Uterus (tissue), 4 donors: ENCODE results near the gene EIF3B. TPM values are rescaled to one million over a fixed set of nuclear protein-coding genes. Genes with fewer than 3 reads are reported as not detected.

ENCODE experiments used
- DNase-seq, 2 donors: peaks; one replicate each; pipeline ENCODE4 v3.0.0-alpha.2; 2019 to 2020
- H3K27ac ChIP-seq, 2 donors: fragments of 200-600 bp; sonication (generic); 1 replicate in 1 of 2; 2 replicates in 1 of 2; pipeline ENCODE4 v1.5.1; 2016 to 2018
- H3K27me3 ChIP-seq, 2 donors: fragments of 200-600 bp; sonication (generic); one replicate each; pipeline ENCODE4 v1.5.1; 2018 to 2019; ENCODE audit warnings: control low read depth in 1 of 2
- H3K36me3 ChIP-seq, 2 donors: fragments of 200-600 bp; sonication (generic); one replicate each; pipeline ENCODE4 v1.5.1; 2019; ENCODE audit warnings: control low read depth in 1 of 2
- H3K4me1 ChIP-seq, 2 donors: fragments of 200-600 bp; sonication (generic); one replicate each; pipeline ENCODE4 v1.5.1; 2018 to 2019; ENCODE audit warnings: control low read depth in 1 of 2
- H3K4me3 ChIP-seq, 2 donors: fragments of 200-600 bp; sonication (generic); 1 replicate in 1 of 2; 2 replicates in 1 of 2; pipeline ENCODE4 v1.5.1; 2018 to 2019; ENCODE audit warnings: mild to moderate bottlenecking in 1 of 2
- H3K9me3 ChIP-seq, 2 donors: fragments of 200-600 bp; sonication (generic); one replicate each; pipeline ENCODE4 v1.5.1; 2019; ENCODE audit warnings: control low read depth in 1 of 2
- POLR2A ChIP-seq, 2 donors: fragments of 450-650 bp; IDR thresholded peaks; one replicate each; pipeline ENCODE4 v1.6.1; 2016; ENCODE audit warnings: antibody characterized with exemption in 2 of 2, mild to moderate bottlenecking in 1 of 2, moderate library complexity in 1 of 2
- intact Hi-C: fragments of 100-400 bp; cut with DNase I; formaldehyde crosslinking; loops from one replicate; pipeline ENCODE4 v1.15.1; 2023; ENCODE audit warnings: low total_unique reads
- total RNA-seq, 4 donors: library from RNA; depleted of rRNA in 3 of 4; stranded (reverse); fragments of >200 nt in 3 of 4; gene quantifications; one replicate each; pipeline versions ENCODE4 v1.1.0 to v1.2.4, GENCODE V29; 2014 to 2023
- TF ChIP-seq, protein P1 (sequence below), 4 experiments: fragments of 200-600 bp in 2 of 4; fragments of 450-650 bp in 2 of 4; sonication (generic) in 2 of 4; IDR thresholded peaks; one replicate each; pipeline ENCODE4 v1.5.1; 2016 to 2019; ENCODE audit warnings: antibody characterized with exemption in 4 of 4, mild to moderate bottlenecking in 2 of 4, moderate library complexity in 1 of 4
- donor health status: DM: yes; HTN: yes; CAD: no.

The EIF3B gene
- total RNA-seq, 4 donors from 2014 or later: 67.6 to 155 (median 95.2) TPM

DNA sequence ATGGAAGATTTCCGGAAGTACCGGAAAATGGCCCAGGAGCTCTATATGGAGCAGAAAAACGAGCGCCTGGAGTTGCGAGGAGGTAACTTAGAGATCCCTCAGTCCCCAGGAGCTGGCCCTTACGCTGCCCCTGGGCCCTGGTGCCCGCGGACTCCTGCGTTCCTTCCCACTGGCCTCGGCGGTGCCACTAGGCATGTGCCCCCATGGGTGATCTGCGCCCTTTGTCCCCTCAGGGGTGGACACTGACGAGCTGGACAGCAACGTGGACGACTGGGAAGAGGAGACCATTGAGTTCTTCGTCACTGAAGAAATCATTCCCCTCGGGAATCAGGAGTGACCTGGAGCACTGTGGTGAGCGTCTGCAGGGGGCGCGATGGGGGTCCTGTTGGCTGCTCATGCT is 24.5 kb downstream of the EIF3B start:
- H3K4me1 ChIP-seq: no peaks in the 10 kb centered on the region
- DNase-seq: no peak
- no peaks in the 10 kb centered on the region for H3K27me3 ChIP-seq
- H3K27ac ChIP-seq: no peak overlapping the region
- no peak for TF ChIP-seq POLR2A (IDR thresholded peaks at IDR 0.05)
- TF ChIP-seq, protein P1, sequence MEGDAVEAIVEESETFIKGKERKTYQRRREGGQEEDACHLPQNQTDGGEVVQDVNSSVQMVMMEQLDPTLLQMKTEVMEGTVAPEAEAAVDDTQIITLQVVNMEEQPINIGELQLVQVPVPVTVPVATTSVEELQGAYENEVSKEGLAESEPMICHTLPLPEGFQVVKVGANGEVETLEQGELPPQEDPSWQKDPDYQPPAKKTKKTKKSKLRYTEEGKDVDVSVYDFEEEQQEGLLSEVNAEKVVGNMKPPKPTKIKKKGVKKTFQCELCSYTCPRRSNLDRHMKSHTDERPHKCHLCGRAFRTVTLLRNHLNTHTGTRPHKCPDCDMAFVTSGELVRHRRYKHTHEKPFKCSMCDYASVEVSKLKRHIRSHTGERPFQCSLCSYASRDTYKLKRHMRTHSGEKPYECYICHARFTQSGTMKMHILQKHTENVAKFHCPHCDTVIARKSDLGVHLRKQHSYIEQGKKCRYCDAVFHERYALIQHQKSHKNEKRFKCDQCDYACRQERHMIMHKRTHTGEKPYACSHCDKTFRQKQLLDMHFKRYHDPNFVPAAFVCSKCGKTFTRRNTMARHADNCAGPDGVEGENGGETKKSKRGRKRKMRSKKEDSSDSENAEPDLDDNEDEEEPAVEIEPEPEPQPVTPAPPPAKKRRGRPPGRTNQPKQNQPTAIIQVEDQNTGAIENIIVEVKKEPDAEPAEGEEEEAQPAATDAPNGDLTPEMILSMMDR (IDR thresholded peaks at IDR 0.05): no peak
- intact Hi-C loops: no loop called here
- no peaks in the 10 kb centered on the region for H3K36me3 ChIP-seq
- no peaks in the 10 kb centered on the region for H3K9me3 ChIP-seq
- H3K4me3 ChIP-seq: no peak overlapping the region

DNA sequence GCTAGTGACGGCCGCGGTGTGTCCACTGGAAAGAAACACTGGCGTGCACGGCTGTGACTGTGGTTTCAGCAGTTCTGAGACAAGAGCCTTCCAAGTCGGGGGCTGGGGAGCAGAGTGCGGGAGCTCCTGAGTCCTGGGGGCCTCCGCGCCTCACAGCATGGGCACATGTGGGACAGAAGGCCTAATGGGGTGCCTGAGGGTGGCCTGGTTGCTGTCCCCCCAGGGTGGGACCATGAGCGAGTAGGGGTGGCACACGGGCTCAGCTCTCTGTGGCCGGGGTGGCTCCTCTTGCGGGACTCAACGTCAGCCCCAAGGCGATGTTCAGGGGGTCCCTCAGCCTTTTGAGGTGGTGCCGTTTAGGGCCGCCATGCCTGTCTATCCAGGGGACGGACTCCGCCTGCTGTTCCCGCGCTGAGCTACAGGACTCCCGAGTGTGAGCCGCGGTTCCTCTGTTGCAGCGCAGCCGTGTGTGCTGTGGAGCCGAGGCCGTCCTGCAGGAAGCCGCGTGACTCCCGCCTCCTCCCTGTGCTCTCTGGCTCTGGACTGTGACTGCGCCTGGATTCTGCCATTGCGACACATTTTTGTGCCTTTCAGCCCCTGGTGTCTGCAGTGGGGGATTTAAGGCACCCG is 25.3 kb downstream of the EIF3B start:
- Histone ChIP-seq H3K36me3 (no peaks in the 10 kb centered on the region), H3K27ac (no peak overlapping the region), H3K4me1 (no peaks in the 10 kb centered on the region), H3K27me3 (no peaks in the 10 kb centered on the region), H3K9me3 (no peaks in the 10 kb centered on the region), H3K4me3 (no peak overlapping the region)
- intact Hi-C loops: no loop called here
- DNase-seq: no peak
- TF ChIP-seq, protein P1 (IDR thresholded peaks at IDR 0.05): no peak

- Histone ChIP-seq H3K4me1 (no peaks in the 10 kb centered on the region), H3K4me3 (no peak overlapping the region), H3K36me3 (no peaks in the 10 kb centered on the region), H3K27ac (no peak overlapping the region), H3K9me3 (no peaks in the 10 kb centered on the region), H3K27me3 (no peaks in the 10 kb centered on the region)
- intact Hi-C loops: no loop called here
- DNase-seq: no peak
- no peak for TF ChIP-seq POLR2A (IDR thresholded peaks at IDR 0.05)
- TF ChIP-seq, protein P1 (IDR thresholded peaks at IDR 0.05): no peak
Observed at GRCh38 chr7:2380461-2380860, 25.8 kb downstream of the EIF3B start.

DNA sequence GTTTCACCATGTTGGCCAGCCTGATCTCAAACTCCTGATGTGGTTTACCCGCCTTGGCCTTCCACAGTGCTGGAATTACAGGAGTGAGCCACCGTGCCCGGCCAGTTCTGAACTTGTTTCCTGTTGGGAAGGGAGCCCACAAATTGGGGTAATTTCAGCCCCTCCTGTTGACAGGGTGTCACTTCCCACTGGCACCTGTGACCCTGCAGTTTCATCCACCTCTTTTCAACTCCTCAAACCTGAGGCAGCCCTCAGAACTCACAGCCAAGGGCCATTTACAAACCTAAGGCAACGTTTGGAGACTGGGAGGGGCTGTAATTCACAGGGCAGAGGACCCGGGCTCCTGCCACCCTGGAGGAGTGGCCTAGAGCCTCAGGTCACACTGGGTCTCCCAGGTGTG is 26.6 kb downstream of the EIF3B start:
- Histone ChIP-seq H3K27ac (no peak overlapping the region), H3K9me3 (no peaks in the 10 kb centered on the region), H3K4me1 (no peaks in the 10 kb centered on the region), H3K27me3 (no peaks in the 10 kb centered on the region), H3K36me3 (no peaks in the 10 kb centered on the region), H3K4me3 (no peak overlapping the region)
- intact Hi-C loops: no loop called here
- no peak for DNase-seq
- TF ChIP-seq, protein P1 (IDR thresholded peaks at IDR 0.05): no peak
- no peak for TF ChIP-seq POLR2A (IDR thresholded peaks at IDR 0.05)

DNA sequence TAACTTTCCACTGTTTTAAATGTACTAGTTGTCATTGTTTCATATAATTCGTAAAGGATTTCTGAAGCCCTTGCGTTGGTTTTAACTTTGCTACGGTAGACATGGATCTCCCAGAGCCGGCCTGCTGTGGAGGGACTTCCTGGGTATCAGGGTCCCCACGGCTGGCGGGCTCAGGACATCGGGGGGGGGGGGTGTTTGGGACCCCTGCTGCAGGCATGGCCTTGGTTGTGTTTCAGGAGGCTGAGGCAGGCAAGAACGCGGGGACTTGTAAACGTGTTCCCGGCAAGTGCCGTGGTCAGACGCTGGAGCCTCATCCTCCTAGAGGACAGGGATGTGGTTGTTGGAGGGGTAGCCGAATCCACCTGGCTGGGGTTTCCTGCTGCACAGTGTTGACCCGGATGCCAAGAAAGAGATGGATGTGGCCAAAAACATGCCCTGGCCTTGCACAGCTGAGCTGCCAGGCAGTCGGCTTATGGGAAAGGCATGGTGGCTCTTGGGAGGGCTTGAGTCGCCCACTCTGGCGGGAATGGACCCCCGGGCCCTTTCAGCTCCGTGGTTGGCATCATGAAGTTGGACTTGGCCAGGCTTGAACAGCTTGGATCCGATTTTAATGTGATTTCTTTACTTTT is 27.4 kb downstream of the EIF3B start:
- no peaks in the 10 kb centered on the region for H3K36me3 ChIP-seq

More for the DNA sequence above, 27.4 kb downstream of the EIF3B start:
- Histone ChIP-seq H3K4me3 (no peak overlapping the region), H3K27me3 (no peaks in the 10 kb centered on the region), H3K9me3 (no peaks in the 10 kb centered on the region), H3K4me1 (no peaks in the 10 kb centered on the region), H3K27ac (no peak overlapping the region)
- intact Hi-C loops: no loop called here
- DNase-seq: no peak
- TF ChIP-seq, protein P1 (IDR thresholded peaks at IDR 0.05): no peak
- TF ChIP-seq POLR2A (IDR thresholded peaks at IDR 0.05): no peak
